ENCODE results near the gene SRY. TPM values are rescaled to one million over a fixed set of nuclear protein-coding genes. Genes with fewer than 3 reads are reported as not detected.
"Not testable (repeated sequence)": the region's sequence is repeated elsewhere in the genome, so short reads cannot be mapped to it uniquely, and the experiment has no call there.

Gene SRY
- total RNA-seq, result not detected
- long read RNA-seq, result 0 reads

DNA sequence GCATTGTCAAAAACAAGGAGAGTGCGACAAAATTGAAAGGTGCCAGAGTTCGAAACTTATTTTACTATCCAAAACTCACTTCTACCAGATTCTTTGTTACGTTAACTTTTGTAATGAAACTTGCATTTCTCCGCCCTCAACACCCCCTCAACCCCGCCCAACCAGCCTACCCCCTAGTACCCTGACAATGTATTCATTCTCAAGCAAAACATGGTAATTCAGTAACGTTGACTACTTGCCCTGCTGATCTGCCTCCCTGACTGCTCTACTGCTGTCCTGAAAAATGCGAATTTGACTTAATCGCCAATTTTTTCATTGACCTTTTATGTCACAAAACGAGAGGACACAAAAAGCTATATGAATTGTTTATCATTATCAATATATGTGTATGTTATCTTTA is at the start of gene SRY:
SRY (minus strand) TSS at position 83 of the 400 bp plus-strand sequence; CDS start at position 4, 79 bp downstream.
- no peak for DNase-seq
- Histone ChIP-seq H3K9me3 (replicated peaks) (no peaks in the 10 kb centered on the region), H3K27me3 (ENCODE audit: low read depth) (peaks cover 67% of the 10 kb centered on the region), H3K36me3 (no peaks in the 10 kb centered on the region), H3K27ac (replicated peaks) (no peak within 1 kb of the TSS), H3K4me1 (no peaks in the 10 kb centered on the region), H3K4me3 (peak within 1 kb of the TSS; percentile 44)
- intact Hi-C loops (cut with micrococcal nuclease), result no loop called here
- TF ChIP-seq, protein P1, sequence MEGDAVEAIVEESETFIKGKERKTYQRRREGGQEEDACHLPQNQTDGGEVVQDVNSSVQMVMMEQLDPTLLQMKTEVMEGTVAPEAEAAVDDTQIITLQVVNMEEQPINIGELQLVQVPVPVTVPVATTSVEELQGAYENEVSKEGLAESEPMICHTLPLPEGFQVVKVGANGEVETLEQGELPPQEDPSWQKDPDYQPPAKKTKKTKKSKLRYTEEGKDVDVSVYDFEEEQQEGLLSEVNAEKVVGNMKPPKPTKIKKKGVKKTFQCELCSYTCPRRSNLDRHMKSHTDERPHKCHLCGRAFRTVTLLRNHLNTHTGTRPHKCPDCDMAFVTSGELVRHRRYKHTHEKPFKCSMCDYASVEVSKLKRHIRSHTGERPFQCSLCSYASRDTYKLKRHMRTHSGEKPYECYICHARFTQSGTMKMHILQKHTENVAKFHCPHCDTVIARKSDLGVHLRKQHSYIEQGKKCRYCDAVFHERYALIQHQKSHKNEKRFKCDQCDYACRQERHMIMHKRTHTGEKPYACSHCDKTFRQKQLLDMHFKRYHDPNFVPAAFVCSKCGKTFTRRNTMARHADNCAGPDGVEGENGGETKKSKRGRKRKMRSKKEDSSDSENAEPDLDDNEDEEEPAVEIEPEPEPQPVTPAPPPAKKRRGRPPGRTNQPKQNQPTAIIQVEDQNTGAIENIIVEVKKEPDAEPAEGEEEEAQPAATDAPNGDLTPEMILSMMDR (IDR thresholded peaks at IDR 0.05; ENCODE audit: borderline replicate concordance), result no peak

DNA sequence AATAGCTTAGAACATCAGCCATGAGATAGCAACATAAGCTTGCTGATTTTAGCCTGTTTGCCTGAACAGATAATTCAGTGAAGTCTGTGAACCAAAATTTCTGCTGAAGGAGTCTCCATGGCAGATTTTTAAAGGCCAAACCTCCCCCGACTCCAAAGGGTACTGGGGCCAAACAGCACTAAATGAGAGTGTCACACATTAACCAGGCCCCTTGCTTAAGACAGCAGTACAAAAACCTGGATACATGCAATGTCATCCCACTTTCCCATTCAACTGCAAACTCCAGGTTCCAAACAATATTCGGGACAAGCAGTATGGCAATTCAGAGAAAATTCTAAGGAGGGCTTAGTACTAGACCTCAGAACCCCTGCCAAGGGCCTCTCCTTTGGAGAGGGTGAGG is 49.6 kb upstream of the SRY start:
- no peaks in the 10 kb centered on the region for H3K36me3 ChIP-seq
- no peak overlapping the region for H3K4me3 ChIP-seq
- peaks cover 3% of the 10 kb centered on the region for H3K4me1 ChIP-seq
- DNase-seq, result no peak
- no peaks in the 10 kb centered on the region for H3K9me3 ChIP-seq (replicated peaks)
- intact Hi-C loops (cut with micrococcal nuclease), result no loop called here
- TF ChIP-seq, protein P1 (IDR thresholded peaks at IDR 0.05; ENCODE audit: borderline replicate concordance), result no peak
- H3K27ac ChIP-seq (replicated peaks), result no peak overlapping the region
- H3K27me3 ChIP-seq (ENCODE audit: low read depth), result peaks cover 10% of the 10 kb centered on the region

DNA sequence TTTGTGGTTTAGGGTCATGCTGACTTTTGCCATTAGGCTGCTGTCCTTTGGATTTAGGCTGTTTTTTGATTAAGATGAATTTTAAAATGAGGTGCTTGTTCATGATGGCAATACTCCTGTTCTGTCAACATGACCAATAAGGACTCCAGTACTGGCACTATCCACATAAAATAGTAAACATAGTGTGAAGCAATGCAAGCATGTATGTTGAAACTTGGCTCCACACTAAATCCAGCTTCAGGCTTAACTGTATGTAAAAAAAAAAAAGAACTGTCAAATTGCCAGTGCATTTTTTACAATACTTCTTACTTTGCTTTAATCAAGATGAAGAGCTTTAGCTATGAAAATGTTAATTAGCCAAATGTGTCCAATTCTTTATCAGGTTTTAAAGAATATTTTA is 47.7 kb upstream of the SRY start:
- no peaks in the 10 kb centered on the region for H3K4me1 ChIP-seq
- DNase-seq, result no peak
- no peaks in the 10 kb centered on the region for H3K9me3 ChIP-seq (replicated peaks)
- H3K27ac ChIP-seq (replicated peaks), result no peak overlapping the region
- H3K4me3 ChIP-seq, result no peak overlapping the region
- intact Hi-C loops (cut with micrococcal nuclease), result no loop called here
- peaks cover 15% of the 10 kb centered on the region for H3K27me3 ChIP-seq (ENCODE audit: low read depth)
- TF ChIP-seq, protein P1 (IDR thresholded peaks at IDR 0.05; ENCODE audit: borderline replicate concordance), result no peak
- no peaks in the 10 kb centered on the region for H3K36me3 ChIP-seq

DNA sequence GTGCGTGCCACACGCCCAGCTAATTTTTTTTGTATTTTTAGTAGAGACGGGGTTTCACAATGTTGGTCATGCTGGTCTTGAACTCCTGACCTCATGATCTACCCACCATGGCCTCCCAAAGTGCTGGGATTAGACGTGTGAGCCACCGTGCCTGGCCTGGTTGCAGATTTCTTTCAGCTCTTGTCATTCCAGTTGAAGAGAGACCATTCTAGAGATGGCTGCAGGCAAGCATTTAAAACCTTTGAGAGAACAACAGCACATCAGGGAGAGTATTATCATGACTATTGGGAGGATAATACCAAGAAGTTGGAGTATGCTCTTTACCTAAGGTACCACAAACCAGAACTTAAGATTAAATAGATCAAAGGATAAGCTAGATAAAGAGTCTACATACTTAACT is 41.0 kb upstream of the SRY start:
- H3K4me3 ChIP-seq, result no peak overlapping the region
- TF ChIP-seq, protein P1 (IDR thresholded peaks at IDR 0.05; ENCODE audit: borderline replicate concordance), result no peak
- no peak for DNase-seq
- no peaks in the 10 kb centered on the region for H3K4me1 ChIP-seq
- H3K36me3 ChIP-seq, result no peaks in the 10 kb centered on the region
- H3K27me3 ChIP-seq (ENCODE audit: low read depth), result peaks cover 20% of the 10 kb centered on the region
- no peaks in the 10 kb centered on the region for H3K9me3 ChIP-seq (replicated peaks)
- intact Hi-C loops (cut with micrococcal nuclease), result no loop called here
- H3K27ac ChIP-seq (replicated peaks), result no peak overlapping the region

DNA sequence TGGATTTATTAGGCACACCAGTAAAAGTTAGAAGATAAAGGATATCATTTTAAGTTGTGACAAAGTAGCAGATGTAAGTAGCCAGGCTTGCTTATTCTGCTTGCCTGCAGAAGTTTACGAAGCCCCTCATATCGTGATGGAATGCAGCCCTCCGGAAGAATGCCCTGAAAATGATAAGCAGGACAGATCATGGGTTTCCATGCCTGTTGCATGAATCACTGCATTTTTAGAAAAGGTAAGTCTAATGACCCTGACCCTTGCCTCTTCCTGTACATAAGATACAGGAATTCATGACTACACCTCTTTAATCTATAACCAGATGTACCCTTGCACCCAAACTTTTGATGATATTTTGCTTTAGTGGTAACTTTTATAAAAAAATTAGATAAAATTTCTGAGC is 37.0 kb upstream of the SRY start:
- intact Hi-C loops (cut with micrococcal nuclease), result no loop called here
- DNase-seq, result no peak
- Histone ChIP-seq H3K27me3 (ENCODE audit: low read depth) (peaks cover 9% of the 10 kb centered on the region), H3K36me3 (no peaks in the 10 kb centered on the region), H3K4me3 (no peak overlapping the region), H3K4me1 (no peaks in the 10 kb centered on the region), H3K9me3 (replicated peaks) (no peaks in the 10 kb centered on the region), H3K27ac (replicated peaks) (no peak overlapping the region)
- TF ChIP-seq, protein P1 (IDR thresholded peaks at IDR 0.05; ENCODE audit: borderline replicate concordance), result no peak

DNA sequence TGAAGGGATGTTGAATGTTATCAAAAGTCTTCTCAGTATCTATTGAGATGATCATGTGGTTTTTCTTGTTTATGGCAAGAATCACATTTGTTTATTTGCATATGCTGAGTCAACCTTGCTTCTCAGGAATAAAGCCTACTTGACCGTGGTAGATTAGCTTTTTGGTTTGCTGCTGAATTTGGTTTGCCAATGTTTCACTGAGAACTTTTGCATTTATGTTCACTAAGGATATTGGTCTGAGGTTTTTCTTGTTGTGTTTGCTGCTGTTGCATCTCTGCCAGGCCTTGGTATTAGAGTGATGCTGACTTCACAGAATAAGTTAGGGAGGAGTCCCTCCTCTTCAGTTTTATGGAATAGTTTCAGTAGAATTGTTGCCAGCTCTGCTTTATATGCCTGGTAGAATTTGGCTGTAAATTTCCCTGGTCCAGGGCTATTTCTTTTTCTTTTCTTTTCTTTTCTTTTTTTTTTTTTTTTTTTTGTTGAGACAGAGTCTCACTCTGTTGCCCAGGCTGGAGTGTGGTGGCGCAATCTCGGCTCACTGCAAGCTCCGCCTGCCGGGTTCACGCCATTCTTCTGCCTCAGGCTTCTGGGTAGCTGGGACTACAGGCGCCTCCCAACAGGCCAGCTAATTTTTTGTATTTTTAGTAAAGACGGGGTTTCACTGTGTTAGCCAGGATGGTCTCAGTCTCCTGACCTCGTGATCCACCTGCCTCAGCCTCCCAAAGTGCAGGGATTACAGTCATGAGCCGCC is 29.8 kb upstream of the SRY start:
- H3K4me1 ChIP-seq; DNase-seq; H3K36me3 ChIP-seq; H3K27me3 ChIP-seq (ENCODE audit: low read depth); intact Hi-C loops (cut with micrococcal nuclease); H3K27ac ChIP-seq (replicated peaks); H3K9me3 ChIP-seq (replicated peaks); H3K4me3 ChIP-seq: not testable (repeated sequence)
